Endothelial cell of umbilical vein (primary cell): ENCODE results near the gene REC8. TPM values are rescaled to one million over a fixed set of nuclear protein-coding genes. Genes with fewer than 3 reads are reported as not detected.

Source experiments
- BruUV-seq: library from RNA; stranded (reverse); fragments of 400-500 nt; replicated peaks from 2 replicates; lab custom pipeline; 2021; lab: Mats Ljungman, UMichigan
- CTCF ChIA-PET: fragments of 300-600, 350-600 bp; sonication (Branson Sonifier 250); formaldehyde crosslinking; loops from one replicate; lab custom pipeline; 2021; ENCODE audit warnings: antibody characterized with exemption, inconsistent platforms; lab: Charles Lee
- POLR2A ChIA-PET: fragments of 300-600, 350-600 bp; sonication (Branson Sonifier 250); formaldehyde crosslinking; loops from one replicate; lab custom pipeline; 2021; ENCODE audit warnings: antibody characterized with exemption, inconsistent platforms; lab: Charles Lee
- DNase-seq: peaks from one replicate; pipeline ENCODE4 v3.0.0-alpha.2; 2011; ENCODE audit warnings: low read depth, low spot score
- FAIRE-seq: peaks from 2 replicates; lab custom pipeline; 2011; peaks lifted over from hg19 to GRCh38; lab: Jason Lieb, UNC
- H2AFZ ChIP-seq: 2 replicates; pipeline ENCODE4 v1.6.0; 2012; ENCODE audit warnings: low read depth, low read length, control low read depth, inconsistent platforms
- H3K27ac ChIP-seq: 2 replicates; pipeline ENCODE4 v1.5.1; 2011; ENCODE audit warnings: low read depth, mild to moderate bottlenecking, control low read depth, low read length, moderate library complexity; ENCODE audit not compliant: insufficient read depth
- H3K27me3 ChIP-seq, 2 experiments: 2 replicates each; pipeline versions ENCODE4 v1.6.0 to v1.6.1; 2011; ENCODE audit warnings: low read length in 2 of 2, mixed read lengths in 1 of 2; ENCODE audit not compliant: control insufficient read depth in 2 of 2, insufficient read depth in 2 of 2
- H3K36me3 ChIP-seq, 2 experiments: 2 replicates in 1 of 2; 3 replicates in 1 of 2; pipeline ENCODE4 v1.5.1; 2011; ENCODE audit warnings: low read length in 2 of 2, mild to moderate bottlenecking in 1 of 2, moderate library complexity in 1 of 2; ENCODE audit not compliant: control insufficient read depth in 2 of 2, insufficient read depth in 2 of 2; ENCODE audit errors: extremely low read depth in 1 of 2
- H3K4me1 ChIP-seq: 3 replicates; pipeline ENCODE4 v1.5.1; 2011; ENCODE audit warnings: mild to moderate bottlenecking, low read length; ENCODE audit not compliant: control insufficient read depth, insufficient read depth; ENCODE audit errors: extremely low read depth
- H3K4me2 ChIP-seq: 2 replicates; pipeline ENCODE4 v1.6.1; 2011; ENCODE audit warnings: low read length, control low read depth, mixed read lengths; ENCODE audit not compliant: insufficient read depth
- H3K4me3 ChIP-seq, 3 experiments: fragments of 200-600 bp in 1 of 3; sonication (generic), shearing (Covaris generic) in 1 of 3; replicated peaks in 1 of 3; 2 replicates each; pipeline ENCODE4 v1.5.1; 2011 to 2016; ENCODE audit warnings: control low read depth in 3 of 3, low read length in 3 of 3, mild to moderate bottlenecking in 2 of 3, inconsistent platforms in 1 of 3, low read depth in 1 of 3, moderate library complexity in 1 of 3; ENCODE audit not compliant: insufficient read depth in 1 of 3
- H3K79me2 ChIP-seq: 2 replicates; pipeline ENCODE4 v1.6.0; 2012; ENCODE audit warnings: low read length, inconsistent platforms; ENCODE audit not compliant: control insufficient read depth, insufficient read depth
- H3K9ac ChIP-seq: replicated peaks from 2 replicates; pipeline ENCODE3; 2011; ENCODE audit warnings: low read length, control low read depth; ENCODE audit not compliant: insufficient read depth; ENCODE audit errors: extremely low read depth
- H3K9me1 ChIP-seq: replicated peaks from 3 replicates; pipeline ENCODE4 v1.6.0; 2011; ENCODE audit warnings: mild to moderate bottlenecking, low read length; ENCODE audit not compliant: control insufficient read depth, insufficient read depth; ENCODE audit errors: extremely low read depth
- H3K9me3 ChIP-seq: replicated peaks from 2 replicates; pipeline ENCODE4 v1.5.1; 2012; ENCODE audit warnings: low read length, inconsistent platforms; ENCODE audit not compliant: control insufficient read depth, insufficient read depth
- H4K20me1 ChIP-seq: replicated peaks from 2 replicates; pipeline ENCODE3; 2011; ENCODE audit warnings: mild to moderate bottlenecking, low read length; ENCODE audit not compliant: control insufficient read depth, insufficient read depth; ENCODE audit errors: extremely low read depth
- EZH2 ChIP-seq: IDR thresholded peaks from 2 replicates; pipeline ENCODE4 v1.6.1; 2012; ENCODE audit warnings: borderline replicate concordance, low read depth, mild to moderate bottlenecking, moderate library complexity, low read length, inconsistent platforms; ENCODE audit not compliant: severe bottlenecking
- FOS ChIP-seq: IDR thresholded peaks from 2 replicates; pipeline ENCODE4 v1.6.1; 2011; ENCODE audit warnings: mild to moderate bottlenecking, low read length, moderate library complexity, borderline replicate concordance; ENCODE audit not compliant: insufficient read depth
- JUN ChIP-seq: IDR thresholded peaks from 2 replicates; pipeline ENCODE4 v1.6.1; 2011; ENCODE audit warnings: borderline replicate concordance, low read depth; ENCODE audit not compliant: insufficient read length, insufficient read depth
- POLR2A ChIP-seq: IDR thresholded peaks from 2 replicates; pipeline ENCODE4 v1.6.1; 2012; ENCODE audit warnings: low read depth, mild to moderate bottlenecking, control low read depth, low read length
- dilution Hi-C: fragments of 300-500 bp; cut with MboI; formaldehyde crosslinking; loops from one replicate; pipeline ENCODE4 v1.15.0; 2019; ENCODE audit warnings: low sequenced_read_pairs; ENCODE audit not compliant: extremely low pct_ligation_motif_present
- intact Hi-C: fragments of 100-400 bp; cut with micrococcal nuclease; formaldehyde crosslinking; loops from one replicate; pipeline ENCODE4 v1.10.0; 2022
- polyA plus RNA-seq, 4 experiments: library from polyadenylated mRNA; depleted of rRNA in 3 of 4; stranded (reverse) in 3 of 4; unstranded in 1 of 4; fragments of >200 nt; gene quantifications; 2 replicates each; pipeline versions ENCODE4 v1.2.1 to v1.2.3, GENCODE V29; 2011 to 2012; ENCODE audit warnings: missing spikeins in 1 of 4
- total RNA-seq: library from RNA; stranded (reverse); gene quantifications from 2 replicates; pipeline ENCODE4 v1.2.3, GENCODE V29; 2021

REC8 gene
- total and polyA plus RNA-seq, 2 donors (not counting 3 experiments of a cell fraction or from before 2014, with no cell fraction given), result 12.5 to 33.6 TPM

DNA sequence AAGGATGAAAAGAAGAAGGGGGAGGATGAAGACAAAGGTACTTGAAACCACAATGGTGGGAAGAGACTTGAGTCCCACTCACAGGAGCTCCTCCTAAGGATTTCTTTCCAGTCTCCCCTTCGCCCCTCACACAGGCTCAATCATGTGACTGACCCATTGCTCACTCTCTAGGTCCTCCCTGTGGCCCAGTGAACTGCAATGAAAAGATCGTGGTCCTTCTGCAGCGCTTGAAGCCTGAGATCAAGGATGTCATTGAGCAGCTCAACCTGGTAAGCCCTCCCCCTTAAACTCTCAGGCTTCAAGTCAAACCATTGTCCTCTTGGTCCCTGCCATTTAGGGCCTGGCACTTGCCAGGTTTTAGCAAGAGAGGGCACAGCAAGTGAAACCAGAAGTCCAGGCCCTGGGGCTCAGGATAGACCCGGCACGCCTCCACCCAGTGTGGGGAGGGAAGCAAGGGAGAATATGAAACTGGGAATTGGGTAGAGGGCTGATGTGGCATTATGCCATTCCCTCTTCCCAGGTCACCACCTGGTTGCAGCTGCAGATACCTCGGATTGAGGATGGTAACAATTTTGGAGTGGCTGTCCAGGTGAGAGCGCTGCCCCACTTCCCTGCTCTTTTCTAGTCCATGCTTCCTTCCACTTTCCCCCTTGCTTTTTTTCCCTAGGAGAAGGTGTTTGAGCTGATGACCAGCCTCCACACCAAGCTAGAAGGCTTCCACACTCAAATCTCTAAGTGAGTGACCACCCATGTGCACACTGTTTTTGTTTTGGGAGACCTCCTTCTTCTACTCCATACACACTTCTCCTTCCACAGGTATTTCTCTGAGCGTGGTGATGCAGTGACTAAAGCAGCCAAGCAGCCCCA, 34.1 kb upstream of the REC8 start:
- BruUV-seq, result no TSS peak
- Histone ChIP-seq H3K27ac (no peak overlapping the region), H3K27me3 (no peaks in the 10 kb centered on the region), H3K4me2 (no peak overlapping the region), H3K9me3 (no peaks in the 10 kb centered on the region), H3K9ac (no peak overlapping the region), H3K79me2 (peaks cover 21% of the 10 kb centered on the region), H2AFZ (no peak overlapping the region), H4K20me1 (no peaks in the 10 kb centered on the region), H3K4me3 (no peak overlapping the region), H3K4me1 (peaks cover 19% of the 10 kb centered on the region), H3K36me3 (peaks cover 6 to 19% of the 10 kb centered on the region in 2 experiments), H3K9me1 (no peaks in the 10 kb centered on the region)
- FAIRE-seq, result no peak
- dilution Hi-C loops (no loop called here), intact Hi-C loops (no loop called here)
- POLR2A ChIA-PET, result interaction anchor here (0.7 to 0.8 kb wide), 2 partner anchors 9 to 23 kb away, joined by 3 to 4 read pairs; partner anchors contain the start of genes DCAF11, NRL, PSME2 and RNF31
- no peak for DNase-seq
- CTCF ChIA-PET, result interaction anchor here (0.7 to 2.6 kb wide), 4 partner anchors 9 to 79 kb away, joined by 3 to 15 read pairs (median 8); partner anchors contain the start of genes IRF9, PSME2 and RNF31
- TF ChIP-seq JUN, result no peak
- no peak for TF ChIP-seq FOS
- TF ChIP-seq POLR2A, result no peak
- no peak for TF ChIP-seq EZH2
